Stimulated activated CD8-positive, alpha-beta memory T cell treated with anti-CD3 and anti-CD28 coated beads, Interleukin-2, amount 100 ng/mL, for 48 hours (primary cell): ENCODE data around the gene ACP4.
"Not testable (repeated sequence)": the region's sequence is repeated elsewhere in the genome, so short reads cannot be mapped to it uniquely, and the experiment has no call there.

Experiments
- DNase-seq, 2 donors: peaks; one replicate each; pipeline ENCODE4 v3.0.0-alpha.2; 2020; ENCODE audit warnings: low read depth in 2 of 2

ACP4 gene

DNA sequence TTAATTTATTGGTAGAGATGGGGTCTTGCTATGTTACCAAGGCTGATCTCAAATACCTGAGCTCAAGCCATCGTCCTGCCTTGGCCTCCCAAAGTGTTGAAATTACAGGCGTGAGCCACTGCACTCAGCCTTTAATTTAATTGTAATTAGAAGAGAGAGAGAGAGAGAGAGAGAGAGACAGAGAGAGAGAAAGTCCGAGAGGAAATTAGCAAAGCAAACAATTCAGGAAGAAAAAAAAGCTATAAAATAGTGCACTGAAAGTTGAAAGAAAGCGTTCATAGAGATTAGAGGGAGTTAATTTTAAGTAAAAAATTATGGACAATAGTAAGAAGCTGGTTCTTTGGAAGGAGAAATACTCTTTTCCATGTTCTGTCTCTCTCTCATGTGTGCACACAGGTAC lies 13.0 kb upstream of the ACP4 start:
- no peak for DNase-seq

GRCh38 chr19:50777830-50778303 lies 12.3 kb upstream of the ACP4 start:
- no peak for DNase-seq

DNA sequence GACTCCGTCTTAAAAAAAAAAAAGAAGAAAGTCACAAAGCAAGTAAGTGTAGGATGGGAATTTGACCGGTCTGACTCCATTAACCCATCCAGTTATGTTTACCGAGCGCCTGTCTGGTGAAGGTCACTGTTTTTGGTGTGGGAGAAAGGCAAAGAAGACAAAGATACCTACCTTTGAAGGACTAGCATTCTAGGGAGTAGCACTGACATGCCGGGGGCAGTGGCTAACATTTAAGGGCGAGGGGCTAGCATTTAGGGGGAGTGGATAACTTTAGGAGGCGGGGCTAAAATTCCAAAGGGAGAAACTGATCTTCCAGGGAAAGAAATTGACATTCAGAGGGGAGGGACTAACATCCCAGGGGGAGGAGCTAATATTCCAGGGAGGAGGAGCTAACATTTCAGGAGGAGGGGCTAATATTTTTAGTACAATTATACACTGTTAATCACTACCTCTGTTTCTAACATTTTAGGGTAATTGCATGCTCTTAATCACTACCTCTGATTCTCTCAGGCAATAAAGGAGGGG lies 11.2 kb upstream of the ACP4 start:
- no peak for DNase-seq

GRCh38 chr19:50779504-50780457 lies 10.4 kb upstream of the ACP4 start:
- DNase-seq = no peak

GRCh38 chr19:50780753-50781435 lies 9.3 kb upstream of the ACP4 start:
- no peak for DNase-seq

- not testable (repeated sequence) for DNase-seq
Observed at GRCh38 chr19:50783848-50784152, 6.4 kb upstream of the ACP4 start.

GRCh38 chr19:50784710-50785109 lies 5.5 kb upstream of the ACP4 start:
- DNase-seq = no peak

- DNase-seq = no peak
Observed at GRCh38 chr19:50785329-50785728, 4.9 kb upstream of the ACP4 start.

DNA sequence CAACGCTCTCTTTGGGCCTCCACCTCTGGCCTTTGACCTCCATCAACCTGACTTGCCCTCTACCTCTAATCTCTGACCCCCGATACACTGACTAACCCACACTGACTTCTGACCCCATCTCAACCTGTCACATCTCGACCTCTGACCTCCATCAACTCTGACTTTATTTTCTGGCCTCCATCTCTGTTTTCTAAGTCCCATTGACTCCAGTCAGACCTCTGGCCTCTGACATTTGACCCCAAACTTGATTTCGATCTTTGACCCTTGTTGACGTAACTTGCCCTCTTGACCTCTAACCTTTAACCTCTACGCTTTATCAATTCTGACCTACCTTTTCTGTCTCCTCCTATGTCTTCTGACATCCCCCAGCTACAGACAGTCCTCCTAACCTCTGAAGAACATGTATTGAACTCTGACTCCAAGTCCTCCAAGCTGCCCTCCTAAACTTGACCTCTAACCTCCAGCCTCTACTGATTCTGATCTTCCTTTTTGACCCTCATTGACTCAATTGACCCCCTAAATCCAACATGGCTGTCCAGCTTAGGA lies 780 bp downstream of the ACP4 start:
- no peak for DNase-seq

DNA sequence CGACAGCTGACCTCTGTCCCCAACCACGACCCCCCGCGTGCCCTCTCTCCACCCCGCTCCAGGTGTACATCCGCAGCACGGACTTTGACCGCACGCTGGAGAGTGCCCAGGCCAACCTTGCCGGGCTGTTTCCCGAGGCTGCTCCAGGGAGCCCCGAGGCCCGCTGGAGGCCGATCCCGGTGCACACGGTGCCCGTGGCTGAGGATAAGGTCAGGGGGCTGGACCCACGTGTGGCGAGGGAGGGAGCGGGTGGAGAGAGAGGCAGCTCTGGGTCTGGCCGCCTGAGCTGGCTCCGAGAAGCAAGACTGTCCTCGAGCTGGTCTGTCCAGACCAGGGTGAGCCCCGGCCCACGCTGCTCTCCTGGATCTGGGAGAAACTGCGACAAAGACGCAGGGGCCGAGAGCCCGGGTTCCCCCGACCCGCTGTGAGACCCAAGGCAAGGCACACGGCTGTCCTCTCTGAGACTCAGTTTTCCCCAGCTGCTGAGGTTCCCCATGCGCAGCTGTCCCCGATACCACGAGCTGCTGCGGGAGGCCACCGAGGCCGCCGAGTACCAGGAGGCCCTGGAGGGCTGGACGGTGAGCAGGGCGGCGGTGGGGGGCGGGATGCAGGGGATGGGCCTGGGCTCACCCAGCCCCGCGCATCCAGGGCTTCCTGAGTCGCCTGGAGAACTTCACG lies 1.5 kb downstream of the ACP4 start:
- no peak for DNase-seq

GRCh38 chr19:50792272-50793250 lies 2.3 kb downstream of the ACP4 start:
- DNase-seq = no peak

GRCh38 chr19:50793558-50794065 lies 3.4 kb downstream of the ACP4 start:
- DNase-seq = no peak

- no peak for DNase-seq
Observed at GRCh38 chr19:50794074-50794875, 4.1 kb downstream of the ACP4 start.

- no peak for DNase-seq
Observed at GRCh38 chr19:50794876-50795663, 4.9 kb downstream of the ACP4 start.

DNA sequence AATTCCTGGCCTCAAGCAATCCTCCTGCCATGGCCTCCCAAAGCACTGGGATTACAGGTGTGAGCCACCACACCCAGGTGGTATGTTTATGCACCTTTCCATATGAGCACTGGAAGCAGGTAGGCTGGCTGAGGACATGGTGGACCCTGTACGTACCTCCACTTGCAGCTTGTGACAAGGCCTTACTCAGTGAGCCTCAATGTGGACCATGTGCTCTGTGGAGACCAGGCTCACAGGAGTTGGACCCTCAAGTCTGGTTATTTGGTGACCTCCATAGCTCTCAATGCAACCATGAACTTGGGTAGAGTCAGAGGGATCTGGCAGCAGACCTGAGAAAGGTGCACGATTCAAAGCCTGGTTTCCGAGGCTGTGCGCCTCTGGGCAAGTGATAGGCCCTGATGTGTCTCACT lies 5.5 kb downstream of the ACP4 start:
- DNase-seq = no peak

- no peak for DNase-seq
Observed at GRCh38 chr19:50796128-50796633, 6.0 kb downstream of the ACP4 start.

- DNase-seq = no peak
Observed at GRCh38 chr19:50796634-50797428, 6.6 kb downstream of the ACP4 start.

DNA sequence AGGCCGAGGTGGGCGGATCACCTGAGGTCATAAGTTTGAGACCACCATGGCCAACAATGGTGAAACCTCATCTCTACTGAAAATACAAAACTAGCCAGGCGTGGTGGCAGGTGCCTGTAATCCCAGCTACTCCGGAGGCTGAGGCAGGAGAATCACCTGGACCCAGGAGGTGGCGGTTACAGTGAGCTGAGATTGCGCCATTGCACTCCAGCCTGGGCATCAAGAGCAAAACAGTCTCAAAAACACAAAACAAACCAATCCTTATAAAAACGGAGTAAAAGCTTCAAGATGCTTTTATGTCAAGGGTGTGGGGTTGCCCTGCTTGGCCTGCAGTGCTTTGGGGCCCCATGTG lies 7.2 kb downstream of the ACP4 start:
- no peak for DNase-seq
